NAMALWA (cell line): ENCODE data around the gene MAP4K4.

Source experiments
- DNase-seq: peaks from one replicate; pipeline ENCODE4 v3.0.0-alpha.2; 2015; ENCODE audit warnings: low spot score

Gene MAP4K4

DNA sequence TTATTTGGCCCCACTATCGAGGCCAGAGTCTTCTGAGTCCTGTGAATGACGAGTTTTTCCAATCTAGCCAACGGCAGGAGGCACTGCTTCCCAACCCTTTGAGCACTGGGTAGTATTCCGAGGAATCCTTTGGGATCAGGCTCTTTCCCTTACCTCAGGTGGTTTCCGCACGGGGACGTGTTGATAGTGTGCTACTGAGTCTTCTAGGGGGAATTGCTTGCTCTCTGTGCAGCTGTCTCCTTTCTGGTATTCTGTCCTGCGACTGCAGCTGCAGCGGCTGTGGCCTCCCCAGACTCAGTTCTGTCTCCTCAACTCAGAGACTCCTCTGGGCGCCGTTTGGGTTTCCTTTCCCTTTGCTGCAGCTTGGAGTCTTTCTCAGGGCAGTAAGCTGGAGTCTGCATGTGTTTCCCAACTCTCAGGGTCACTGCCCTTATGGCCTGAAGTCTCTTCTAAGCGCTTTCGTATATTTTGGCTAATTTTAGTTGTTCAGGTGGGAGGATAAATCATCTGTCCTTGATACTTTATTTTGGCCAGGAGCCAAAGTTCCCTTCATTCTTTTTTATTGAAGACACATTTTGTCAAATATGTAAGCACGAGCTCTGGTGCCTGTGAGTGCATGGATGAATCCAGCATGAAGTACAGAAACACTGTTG is 118.4 kb downstream of the MAP4K4 start:
- DNase-seq, result no peak

DNA sequence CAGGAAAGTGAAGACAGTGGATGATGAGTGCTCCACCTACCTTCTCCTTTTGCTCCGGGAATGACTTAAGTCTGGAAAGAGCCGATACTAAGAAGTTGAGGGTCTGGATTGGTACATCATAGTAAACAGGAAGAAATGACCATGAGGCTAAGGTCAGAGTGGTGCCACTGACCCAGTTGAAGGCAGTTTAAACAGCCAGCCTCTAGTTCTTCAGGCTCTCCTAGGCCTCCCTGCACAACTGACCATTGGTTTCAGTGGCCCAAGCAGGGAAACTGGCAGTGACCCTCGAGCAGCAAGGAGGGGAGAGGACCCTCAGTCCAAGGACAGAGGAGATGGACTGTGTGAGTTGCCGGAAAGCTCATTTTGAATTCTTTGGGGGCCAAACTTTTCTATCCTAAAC is 119.1 kb downstream of the MAP4K4 start:
- DNase-seq, result no peak

DNA sequence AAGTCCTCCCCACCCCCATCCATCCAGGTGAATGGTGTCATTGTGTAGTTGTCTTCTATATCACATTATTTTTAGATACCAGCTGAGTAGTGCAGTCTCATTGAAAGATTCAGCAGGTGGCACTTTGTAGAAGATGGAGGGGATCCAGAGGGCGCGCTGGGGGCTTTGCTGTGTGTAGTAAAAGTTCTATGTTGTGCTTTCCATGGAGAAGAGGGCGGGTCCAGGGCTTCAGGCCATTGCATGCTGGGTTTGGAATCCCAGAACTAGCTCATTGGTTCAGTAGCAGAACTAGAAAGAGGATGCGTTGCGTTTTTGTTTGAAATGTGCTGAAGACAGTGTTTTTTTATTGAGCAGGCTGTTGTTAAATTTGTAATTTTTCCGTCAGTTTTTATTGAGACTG is 120.0 kb downstream of the MAP4K4 start:
- no peak for DNase-seq

DNA sequence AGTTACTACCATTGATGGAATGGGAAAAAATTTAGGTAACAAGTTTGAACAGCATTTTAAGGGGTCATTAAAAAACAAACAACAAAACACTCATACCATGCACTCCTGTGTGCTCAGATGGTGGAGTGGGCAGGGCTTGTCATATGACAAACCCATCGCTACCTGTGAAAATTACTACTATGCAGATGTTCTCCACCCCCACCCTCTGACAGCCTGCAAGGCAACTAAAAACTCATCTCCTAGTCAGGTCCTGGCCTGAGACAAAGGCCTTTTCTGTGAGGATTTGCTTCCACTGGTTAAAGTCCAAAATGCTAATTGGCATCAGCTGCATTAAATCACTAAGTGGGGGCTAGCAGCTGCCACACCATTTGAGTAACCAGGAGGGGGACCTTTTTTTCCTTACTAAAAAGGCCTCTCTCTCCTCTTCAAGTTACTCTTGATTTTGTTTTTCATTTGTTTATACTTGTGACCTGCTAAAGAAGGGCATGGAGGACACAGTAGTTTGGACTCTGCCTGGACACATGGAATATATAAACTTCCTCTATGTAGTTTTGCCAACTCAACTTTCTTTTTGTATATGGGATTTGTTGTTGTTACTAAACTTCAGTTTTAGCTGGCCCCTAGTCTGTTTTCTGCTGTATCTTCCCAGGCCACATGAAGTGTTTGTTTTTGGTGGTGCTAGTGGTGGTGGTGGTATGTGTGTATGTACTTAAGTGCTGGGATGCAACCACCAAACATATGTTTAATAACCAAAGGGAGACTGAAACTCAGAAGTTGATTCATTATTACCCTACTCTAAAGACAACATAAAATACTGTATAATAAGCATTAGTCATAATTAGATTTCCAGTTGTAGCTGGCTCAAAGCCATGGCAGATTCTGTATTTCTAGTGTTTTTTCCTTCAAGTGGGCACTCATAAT is 121.3 kb downstream of the MAP4K4 start:
- DNase-seq, result no peak

DNA sequence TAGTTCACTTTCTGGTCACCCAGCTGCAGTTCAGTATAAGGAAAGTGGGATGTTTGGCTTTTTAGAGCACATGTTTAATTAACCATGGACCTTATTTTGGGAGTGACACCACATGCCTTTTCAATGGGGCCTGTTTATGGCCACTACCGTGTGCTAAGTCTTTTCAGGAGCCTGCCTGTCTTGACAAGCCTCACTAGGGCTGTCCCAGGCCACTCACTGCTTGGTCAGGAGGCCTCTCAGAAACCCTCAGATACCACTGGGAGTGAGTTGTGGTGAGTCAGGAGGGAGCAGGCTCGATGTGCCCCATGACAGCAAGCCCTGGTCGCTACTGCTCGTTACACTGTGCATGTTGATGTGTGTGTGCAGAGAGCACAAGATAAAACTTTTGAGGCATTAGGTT is 123.0 kb downstream of the MAP4K4 start:
- no peak for DNase-seq

DNA sequence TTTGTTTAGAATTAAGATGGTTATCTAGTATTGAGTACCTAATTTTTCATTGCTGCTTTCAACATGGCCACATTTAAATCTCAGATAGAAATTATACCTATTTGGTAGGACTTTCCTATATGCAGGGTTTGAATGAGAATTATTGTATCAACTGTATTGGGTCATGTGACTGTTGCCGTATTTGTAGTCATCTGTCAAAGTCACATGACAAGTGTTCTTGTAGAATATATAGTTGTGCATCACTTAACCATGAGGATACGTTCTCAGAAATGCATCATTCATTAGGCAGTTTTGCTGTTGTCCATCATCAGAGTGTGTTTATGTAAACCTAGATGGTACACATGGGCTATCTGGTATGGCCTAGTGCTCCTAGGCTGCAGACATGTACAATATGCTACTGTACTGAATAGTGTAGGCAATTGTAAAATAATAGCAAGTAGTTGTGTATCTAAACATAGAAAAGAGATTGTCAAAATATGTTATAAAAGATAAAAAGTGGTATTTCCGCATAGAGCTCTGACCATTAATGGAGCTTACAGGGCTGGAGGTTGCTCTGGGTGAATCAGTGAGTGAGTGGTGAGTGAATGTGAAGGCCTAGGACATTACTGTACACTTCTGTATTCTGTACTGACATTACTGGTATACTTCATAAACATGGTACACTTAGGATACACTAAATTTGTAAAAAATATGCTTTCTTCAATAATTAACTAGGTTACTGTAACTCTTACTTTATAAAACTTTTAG is 123.7 kb downstream of the MAP4K4 start:
- no peak for DNase-seq

DNA sequence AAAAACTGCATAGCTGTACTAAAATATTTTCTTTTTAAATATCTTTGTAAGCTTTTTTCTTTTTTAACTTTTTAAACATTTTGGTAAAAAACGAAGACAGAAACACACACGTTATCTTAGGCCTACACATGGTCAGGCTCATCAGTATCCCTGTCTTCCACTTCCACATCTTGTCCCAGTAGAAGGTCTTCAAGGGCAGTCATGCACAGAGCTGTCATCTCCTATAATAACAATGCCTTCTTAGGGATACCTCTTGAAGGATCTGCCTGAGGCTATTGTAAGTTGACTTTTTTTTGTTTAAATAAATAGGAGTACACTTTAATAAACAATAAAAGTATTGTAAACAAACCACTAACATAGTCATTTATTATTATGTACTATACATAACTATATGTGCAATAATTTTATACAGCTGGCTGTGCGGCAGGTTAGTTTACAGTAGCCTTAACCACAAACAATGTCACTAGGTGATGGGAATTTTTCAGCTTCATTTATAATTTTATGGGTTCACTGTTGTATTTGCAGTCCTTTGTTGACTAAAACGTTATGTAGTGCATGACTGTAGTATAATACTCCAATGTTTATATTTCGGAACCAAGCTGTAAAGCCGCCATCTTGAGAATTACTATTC is 124.4 kb downstream of the MAP4K4 start:
- DNase-seq, result no peak

DNA sequence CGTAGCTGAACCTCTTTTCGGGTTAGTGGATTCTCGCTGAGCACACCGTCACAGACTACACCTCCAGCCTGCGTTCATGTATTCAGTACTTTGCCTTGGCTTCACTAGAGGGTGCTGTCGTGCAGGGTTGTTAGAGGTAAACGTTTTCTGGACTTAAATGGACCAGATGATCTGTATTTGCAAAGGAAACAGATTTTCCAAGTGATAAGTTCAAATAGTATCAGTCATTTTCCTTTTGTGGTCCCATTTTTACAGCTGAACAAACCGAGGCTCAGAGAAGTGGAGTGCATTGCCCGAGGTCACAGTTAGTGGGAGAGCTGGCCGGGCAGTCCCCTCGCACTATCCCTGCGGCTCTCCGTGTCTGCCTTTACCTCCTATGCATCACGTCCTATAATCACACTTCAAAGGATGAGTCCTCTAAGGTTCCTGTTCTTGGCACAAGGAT is 125.9 kb downstream of the MAP4K4 start:
- peak; percentile 67 for DNase-seq

DNA sequence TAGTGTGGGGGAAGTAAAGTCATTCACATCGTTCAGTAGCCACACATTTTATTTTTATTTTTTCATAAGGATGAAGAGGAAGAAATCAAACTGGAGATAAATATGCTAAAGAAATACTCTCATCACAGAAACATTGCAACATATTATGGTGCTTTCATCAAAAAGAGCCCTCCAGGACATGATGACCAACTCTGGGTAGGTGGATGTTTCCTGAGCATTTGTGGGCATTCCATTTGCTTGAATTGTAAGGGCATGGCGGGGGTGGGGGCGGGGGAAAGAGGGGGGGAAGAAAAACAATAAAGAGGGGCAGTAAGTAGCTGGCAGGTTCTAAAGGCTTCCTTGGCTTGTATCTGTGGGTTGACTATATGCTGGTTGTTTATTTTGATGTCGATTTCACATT is 126.4 kb downstream of the MAP4K4 start:
- no peak for DNase-seq

DNA sequence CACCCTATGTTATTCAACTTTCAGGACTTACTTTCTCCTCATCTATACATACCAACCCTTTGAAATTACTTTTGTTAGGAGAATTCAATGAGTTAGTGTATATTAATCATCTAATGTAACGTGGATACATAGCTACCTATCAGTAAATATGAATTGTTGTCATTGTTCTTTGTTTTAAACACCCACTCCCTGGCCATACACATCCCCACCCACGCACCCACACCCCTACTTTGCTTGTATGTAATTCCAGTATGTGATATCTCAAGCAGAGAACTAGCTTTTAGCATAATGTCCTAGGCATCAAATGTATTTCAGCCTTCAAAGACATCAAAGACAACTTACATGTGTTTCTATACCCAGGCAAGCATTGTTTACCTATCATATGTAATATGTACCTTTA is 129.2 kb downstream of the MAP4K4 start:
- no peak for DNase-seq

DNA sequence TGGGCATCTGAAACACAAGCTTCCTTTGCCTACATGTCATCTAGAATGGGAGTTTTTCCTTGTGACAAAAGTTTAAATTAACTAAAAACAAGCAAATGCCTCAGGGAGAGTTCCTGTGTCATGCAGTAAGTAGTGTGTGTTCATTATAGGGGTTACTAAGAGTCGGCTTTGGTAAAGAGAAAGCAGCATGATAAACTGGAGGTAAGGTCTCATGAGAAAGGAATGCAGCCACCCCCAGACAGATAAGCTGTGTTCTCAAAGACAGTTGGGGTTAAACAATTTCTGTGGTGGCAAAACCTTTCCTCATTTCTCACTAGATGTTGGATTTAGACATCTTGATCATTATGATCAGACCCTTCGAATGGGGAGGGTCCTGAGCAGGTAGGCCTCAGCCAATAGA is 129.7 kb downstream of the MAP4K4 start:
- no peak for DNase-seq

DNA sequence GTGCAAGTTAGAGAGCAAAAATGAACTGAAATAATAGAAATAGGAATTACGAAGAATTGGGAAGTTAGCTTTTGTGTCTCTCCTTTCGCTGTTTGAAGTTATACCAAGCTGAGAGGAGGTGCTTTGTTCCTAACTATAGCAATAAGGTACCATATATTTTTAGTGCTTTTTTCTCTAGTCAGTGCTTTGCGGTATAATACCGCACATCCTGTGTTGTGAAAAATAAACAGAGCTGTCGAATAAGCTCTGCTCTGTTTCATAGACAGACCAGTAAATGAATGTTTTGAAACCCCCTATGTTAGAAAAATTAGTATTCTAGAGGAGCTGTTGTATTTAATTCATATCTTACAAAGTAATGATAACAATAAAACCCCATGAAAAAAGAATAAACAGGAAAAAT is 130.8 kb downstream of the MAP4K4 start:
- peak; percentile 45 for DNase-seq

DNA sequence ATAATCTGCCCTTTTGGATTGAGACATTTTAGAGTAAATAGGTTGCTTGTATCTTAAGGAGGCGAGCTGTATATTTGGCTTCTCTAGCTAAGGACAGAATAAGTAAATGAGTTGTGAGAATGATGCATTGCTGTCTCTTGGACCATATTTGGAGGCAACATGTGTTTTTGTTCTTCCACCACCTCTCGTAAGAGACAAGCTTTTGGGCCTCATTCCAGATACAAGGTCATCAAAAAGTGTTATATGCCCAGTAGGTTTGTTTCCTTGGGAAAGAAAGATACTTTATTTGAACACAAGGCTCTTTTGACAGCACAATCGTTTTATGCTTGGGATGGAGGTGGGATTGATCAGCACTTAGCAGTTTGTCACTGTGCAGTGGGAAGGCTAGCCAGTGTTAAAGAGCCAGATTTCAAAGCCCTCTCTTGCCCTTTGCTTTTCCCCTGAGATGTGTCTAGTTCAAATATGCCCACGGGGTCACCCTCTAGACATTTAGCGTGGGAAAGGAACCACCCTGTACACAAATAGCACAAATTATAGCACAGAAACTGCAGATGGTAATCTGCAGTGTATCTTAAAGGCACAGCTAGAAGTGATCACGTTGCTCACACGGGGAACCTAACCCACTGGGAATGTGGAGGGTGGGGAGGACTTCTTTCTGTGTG is 131.3 kb downstream of the MAP4K4 start:
- peak; percentile 41 for DNase-seq

DNA sequence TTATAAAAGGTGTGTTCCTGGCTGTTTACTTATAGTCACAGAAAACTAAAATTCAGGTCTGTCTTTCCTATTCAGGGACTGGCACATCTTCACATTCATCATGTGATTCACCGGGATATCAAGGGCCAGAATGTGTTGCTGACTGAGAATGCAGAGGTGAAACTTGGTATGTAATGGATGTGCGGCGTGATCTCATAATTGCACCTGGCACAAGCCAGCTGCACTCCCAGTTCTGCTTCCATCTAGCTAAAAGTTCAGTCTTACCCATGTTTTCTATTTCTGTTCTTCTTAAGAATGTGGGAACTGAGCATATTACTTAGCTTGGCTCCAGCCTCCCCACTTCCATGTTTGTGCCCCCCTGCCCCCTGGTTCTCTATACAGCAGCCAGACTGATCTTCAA is 131.9 kb downstream of the MAP4K4 start:
- DNase-seq, result peak; percentile 46

DNA sequence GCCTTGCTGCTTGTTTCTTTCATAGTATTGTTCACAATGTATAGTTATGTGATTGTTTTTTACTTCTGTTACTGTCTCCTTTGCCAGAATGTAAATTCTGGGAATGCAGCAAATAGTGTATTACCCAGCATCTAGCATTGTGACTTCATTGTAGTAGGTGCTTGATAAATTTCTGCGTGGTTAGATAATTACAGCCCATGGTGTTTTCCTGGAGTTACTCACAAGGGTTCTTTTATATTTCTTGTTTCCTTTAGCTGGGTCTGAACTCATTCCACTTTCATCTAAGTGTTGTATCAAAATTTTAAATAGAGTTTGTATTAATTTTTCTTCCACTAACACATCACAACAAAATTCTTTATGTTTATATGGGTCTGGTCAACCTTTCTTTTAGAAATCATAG is 132.6 kb downstream of the MAP4K4 start:
- DNase-seq, result no peak

DNA sequence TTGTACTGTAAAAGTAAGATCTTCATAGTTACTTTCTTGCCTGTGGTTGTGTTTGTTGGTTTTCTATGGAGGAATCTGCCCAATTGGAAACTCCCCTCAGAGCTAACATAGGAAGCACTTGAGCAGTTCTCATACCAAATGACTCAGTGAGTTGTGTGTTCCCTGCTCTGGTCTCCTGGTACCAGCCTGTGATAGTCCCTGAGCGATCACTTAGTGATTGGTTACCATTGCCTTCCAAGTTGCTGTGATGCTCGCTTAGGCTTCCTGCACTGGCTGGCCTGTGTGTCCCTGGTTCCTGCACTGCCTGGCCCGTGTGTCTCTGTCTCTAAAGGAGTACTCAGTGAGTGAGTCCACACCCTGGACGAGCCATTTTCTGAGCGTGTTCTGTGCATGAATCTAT is 133.0 kb downstream of the MAP4K4 start:
- DNase-seq, result no peak

DNA sequence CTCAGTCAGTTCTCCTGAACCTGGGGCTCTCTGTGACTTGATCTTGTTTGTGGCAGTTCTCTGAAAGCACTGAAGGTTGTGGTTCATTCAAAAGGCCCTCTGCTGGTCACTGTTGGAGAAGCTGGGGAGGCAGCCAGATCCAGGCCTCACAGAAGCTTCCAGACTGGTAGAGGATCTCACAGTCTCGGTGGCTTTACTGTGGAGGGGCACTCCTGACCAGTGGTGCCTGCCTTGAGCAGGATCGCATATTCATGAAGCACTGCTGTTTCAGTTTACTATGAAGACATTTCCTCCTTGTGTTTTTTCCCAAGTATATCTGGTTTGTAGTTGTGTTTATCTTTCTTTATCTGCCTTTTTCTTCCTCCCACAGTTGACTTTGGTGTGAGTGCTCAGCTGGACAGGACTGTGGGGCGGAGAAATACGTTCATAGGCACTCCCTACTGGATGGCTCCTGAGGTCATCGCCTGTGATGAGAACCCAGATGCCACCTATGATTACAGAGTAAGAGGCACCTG is 133.9 kb downstream of the MAP4K4 start:
- DNase-seq, result peak; percentile 78

DNA sequence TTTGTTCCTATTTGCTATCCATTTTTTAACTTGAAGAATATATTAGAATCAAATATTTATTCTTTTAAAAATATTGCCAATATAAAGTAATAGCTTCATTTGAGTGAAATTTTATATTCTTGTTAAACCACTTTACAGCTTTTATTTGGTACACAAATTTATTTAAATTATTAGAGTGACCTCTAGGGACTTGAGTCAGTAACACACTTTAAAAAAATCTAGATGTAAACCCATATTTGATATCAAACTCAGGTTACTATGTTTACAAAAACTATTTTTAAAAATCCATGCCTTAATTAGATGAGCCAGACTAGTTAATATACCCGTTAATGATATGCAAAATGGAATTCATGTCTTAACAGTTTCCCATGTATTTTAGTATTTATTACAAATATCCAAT is 134.6 kb downstream of the MAP4K4 start:
- DNase-seq, result peak; percentile 43

DNA sequence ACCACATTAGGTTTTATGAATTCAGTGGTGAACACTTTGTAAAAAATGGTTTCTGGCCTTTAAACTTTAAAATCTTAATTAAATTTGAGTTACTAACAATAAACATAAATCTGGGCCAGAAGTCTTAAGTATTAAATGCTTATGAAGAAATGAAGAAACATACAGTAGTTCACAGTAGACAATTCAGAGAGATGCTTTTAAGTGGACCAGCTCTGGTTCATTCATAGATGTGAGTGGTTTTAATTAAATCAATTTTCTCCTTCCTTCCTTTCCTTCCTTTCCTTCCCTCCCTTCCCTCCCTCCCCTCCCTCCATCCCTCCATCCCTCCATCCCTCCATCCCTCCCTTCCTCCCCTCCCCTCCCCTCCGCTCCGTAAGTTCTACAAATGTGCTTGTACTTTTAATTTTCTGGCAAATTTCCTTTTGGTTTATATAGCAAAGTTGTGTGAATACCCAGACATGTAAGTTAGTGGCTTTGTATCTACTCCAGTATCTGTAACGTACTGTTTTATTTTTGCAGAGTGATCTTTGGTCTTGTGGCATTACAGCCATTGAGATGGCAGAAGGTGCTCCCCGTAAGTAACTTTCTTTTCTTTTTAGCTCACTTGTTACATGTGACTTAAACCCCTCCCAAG is 136.5 kb downstream of the MAP4K4 start:
- DNase-seq, result no peak

DNA sequence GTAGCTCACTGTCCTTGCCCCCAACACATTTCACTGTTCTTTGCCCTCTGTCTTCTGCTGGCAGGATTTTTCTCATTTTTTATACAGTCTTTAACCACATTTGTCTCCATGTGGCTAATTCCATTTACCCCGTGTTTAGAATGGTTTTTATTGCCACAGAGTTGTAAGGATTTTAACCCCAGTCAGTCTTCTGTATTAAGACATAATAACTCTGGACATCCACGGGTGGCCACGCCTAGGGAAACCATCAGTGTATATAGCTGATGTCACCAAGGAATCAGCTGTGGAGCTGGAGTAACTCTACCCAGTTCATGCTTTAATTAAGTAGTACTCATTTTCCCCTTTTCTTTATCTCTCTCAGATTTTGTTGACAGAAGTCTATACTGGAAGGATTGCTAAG is 139.8 kb downstream of the MAP4K4 start:
- no peak for DNase-seq
